GM12872 (cell line): ENCODE data around the gene PARD3.

ENCODE experiments used
- CTCF ChIP-seq: IDR thresholded peaks from 3 replicates; pipeline ENCODE4 v1.5.1; 2011; ENCODE audit warnings: low read depth, mild to moderate bottlenecking, low read length, moderate library complexity; ENCODE audit not compliant: insufficient read depth

The PARD3 gene

GRCh38 chr10:34543716-34544115 is 271.4 kb downstream of the PARD3 start:
- no peak for TF ChIP-seq CTCF

DNA sequence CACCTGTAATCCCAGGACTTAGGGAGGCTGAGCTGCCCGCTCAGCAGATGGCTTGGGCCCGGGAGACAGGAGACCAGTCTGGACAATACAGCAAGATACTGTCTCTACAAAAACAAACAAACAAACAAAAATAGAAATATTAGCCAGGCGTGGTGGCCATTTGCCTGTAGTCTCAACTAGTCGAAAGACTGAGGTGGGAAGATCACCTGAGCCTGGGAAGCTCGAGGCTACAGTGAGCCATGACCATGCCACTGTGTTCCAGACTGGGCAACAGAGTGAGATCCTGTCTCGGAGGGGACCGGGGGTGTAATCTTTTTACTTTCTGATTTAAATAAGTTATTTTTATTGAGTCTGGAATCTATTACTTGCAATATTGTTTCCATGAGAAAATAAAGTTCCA is 274.6 kb downstream of the PARD3 start:
- no peak for TF ChIP-seq CTCF

GRCh38 chr10:34539533-34540315 is 275.4 kb downstream of the PARD3 start:
- TF ChIP-seq CTCF, result no peak

- TF ChIP-seq CTCF, result no peak
These were observed 276.7 kb downstream of the PARD3 start for GRCh38 chr10:34538281-34538829.

GRCh38 chr10:34537629-34538231 is 277.4 kb downstream of the PARD3 start:
- TF ChIP-seq CTCF, result no peak

- TF ChIP-seq CTCF, result no peak
These were observed 279.2 kb downstream of the PARD3 start for GRCh38 chr10:34535872-34536271.

- no peak for TF ChIP-seq CTCF
These were observed 284.3 kb downstream of the PARD3 start for GRCh38 chr10:34530778-34531177.
